ENCODE measurements around the gene ABCC4. TPM values are rescaled to one million over a fixed set of nuclear protein-coding genes. Genes with fewer than 3 reads are reported as not detected.

ABCC4 gene
- polyA plus RNA-seq, 2 donors = 0.55 to 1.4 TPM

DNA sequence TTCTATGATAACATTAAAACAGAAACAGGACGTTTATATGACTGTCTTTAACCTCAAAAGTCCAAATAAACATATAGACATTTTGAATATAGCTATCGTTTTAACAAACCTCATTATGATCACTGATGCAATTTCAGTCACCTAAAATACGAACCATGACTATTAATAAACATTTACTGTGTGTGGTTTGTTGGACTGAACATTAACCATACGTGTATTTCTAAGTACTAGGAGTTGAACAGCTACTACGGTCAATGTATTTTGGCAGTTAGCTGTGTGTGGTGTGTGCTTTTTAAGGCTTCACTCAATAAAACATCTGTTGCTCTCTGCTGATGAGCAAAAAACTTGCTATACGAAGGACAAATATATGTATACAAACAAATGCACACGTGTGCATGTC lies 281.4 kb downstream of the ABCC4 start:
- Histone ChIP-seq H3K4me3 (ENCODE audit: low read depth in 1 of 2, low read length in 2 of 2) (no peak overlapping the region), H3K9me3 (ENCODE audit: control insufficient read depth in 2 of 2, insufficient read depth in 1 of 2, low read depth in 1 of 2, low read length in 1 of 2) (no peaks in the 10 kb centered on the region), H3K36me3 (ENCODE audit: control insufficient read depth in 2 of 2, insufficient read depth in 2 of 2, low read length in 1 of 2) (peaks cover 0 to 3% of the 10 kb centered on the region in 2 donors), H3K27ac (ENCODE audit: low read depth in 2 of 2, low read length in 1 of 2) (no peak overlapping the region), H3K27me3 (ENCODE audit: control insufficient read depth in 1 of 2, insufficient read depth in 2 of 2, low read length in 2 of 2) (no peaks in the 10 kb centered on the region), H3K4me1 (ENCODE audit: control insufficient read depth in 2 of 2, insufficient read depth in 2 of 2, low read length in 1 of 2) (no peaks in the 10 kb centered on the region)
- 71 to 84% methylated on average over 7 of the region's 7 CpGs for WGBS, 2 donors

DNA sequence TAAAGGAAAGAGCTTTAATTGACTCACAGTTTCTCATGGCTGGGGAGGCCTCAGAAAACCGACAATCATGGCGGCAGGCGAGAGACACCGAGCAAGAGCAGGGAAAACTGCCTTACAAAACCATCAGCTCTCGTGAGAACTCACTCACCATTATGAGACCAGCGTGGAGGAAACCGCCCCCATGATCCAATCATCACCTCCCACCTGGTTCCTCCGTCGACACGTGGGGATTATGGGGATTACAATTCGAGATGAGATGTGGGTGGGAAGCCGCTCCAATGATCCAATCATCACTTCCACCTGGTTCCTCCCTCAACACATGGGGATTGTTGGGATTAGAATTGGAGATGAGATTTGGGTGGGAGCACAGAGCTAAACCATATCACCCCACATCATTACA lies 293.9 kb downstream of the ABCC4 start:
- Histone ChIP-seq H3K36me3 (ENCODE audit: control insufficient read depth in 2 of 2, insufficient read depth in 2 of 2, low read length in 1 of 2) (no peaks in the 10 kb centered on the region), H3K27me3 (ENCODE audit: control insufficient read depth in 1 of 2, insufficient read depth in 2 of 2, low read length in 2 of 2) (no peaks in the 10 kb centered on the region), H3K4me1 (ENCODE audit: control insufficient read depth in 2 of 2, insufficient read depth in 2 of 2, low read length in 1 of 2) (peaks cover 0 to 9% of the 10 kb centered on the region in 2 donors), H3K4me3 (ENCODE audit: low read depth in 1 of 2, low read length in 2 of 2) (no peak overlapping the region), H3K9me3 (ENCODE audit: control insufficient read depth in 2 of 2, insufficient read depth in 1 of 2, low read depth in 1 of 2, low read length in 1 of 2) (no peaks in the 10 kb centered on the region), H3K27ac (ENCODE audit: low read depth in 2 of 2, low read length in 1 of 2) (no peak overlapping the region)
- WGBS, 2 donors = 92 to 93% methylated on average over 12 of the region's 12 CpGs

- no peak overlapping the region for H3K27ac ChIP-seq (ENCODE audit: low read depth in 2 of 2, low read length in 1 of 2)
- H3K4me1 ChIP-seq (ENCODE audit: control insufficient read depth in 2 of 2, insufficient read depth in 2 of 2, low read length in 1 of 2) = peaks cover 0 to 9% of the 10 kb centered on the region in 2 donors
- H3K36me3 ChIP-seq (ENCODE audit: control insufficient read depth in 2 of 2, insufficient read depth in 2 of 2, low read length in 1 of 2) = no peaks in the 10 kb centered on the region
- H3K27me3 ChIP-seq (ENCODE audit: control insufficient read depth in 1 of 2, insufficient read depth in 2 of 2, low read length in 2 of 2) = no peaks in the 10 kb centered on the region
- no peaks in the 10 kb centered on the region for H3K9me3 ChIP-seq (ENCODE audit: control insufficient read depth in 2 of 2, insufficient read depth in 1 of 2, low read depth in 1 of 2, low read length in 1 of 2)
- no peak overlapping the region for H3K4me3 ChIP-seq (ENCODE audit: low read depth in 1 of 2, low read length in 2 of 2)
These were observed 296.0 kb downstream of the ABCC4 start for GRCh38 chr13:95005300-95005699.

DNA sequence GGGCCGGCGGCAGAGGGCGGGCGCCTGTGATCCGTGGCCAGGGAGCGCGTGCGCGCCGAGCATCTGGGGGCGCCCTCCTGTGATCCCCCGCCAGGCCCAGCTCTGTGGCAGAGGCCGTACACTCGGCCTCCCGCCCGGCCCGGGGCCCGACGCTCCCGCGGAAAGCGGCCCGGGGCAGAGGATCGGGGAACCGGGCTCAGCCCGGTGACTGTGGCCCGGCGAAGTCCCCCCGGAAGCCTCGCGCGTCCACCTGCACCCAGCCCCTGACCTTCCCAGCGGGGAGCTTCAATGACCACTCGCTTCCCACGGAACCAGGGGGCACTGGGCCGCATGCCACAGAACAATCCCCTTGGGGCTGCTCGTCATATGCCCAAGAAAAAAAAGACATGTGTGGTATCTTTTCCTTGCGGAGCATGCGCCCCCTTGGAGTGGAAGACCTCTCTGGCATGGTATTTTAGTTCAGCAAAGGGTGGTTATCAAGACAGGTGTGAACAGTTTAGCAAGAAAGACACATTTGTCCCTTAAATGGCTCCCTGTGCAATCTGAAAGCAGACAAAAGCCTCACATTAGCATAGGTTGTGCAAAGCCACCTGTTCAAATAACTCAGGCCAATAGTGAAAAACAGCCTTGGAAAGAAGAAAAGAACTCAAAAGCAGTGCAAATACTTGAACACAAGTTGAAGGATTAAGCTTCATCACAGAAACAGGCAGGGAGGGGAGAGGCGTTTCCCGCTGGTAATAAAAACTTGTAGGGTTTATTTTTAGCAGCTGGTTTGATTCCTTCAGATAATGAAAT lies 298.0 kb downstream of the ABCC4 start:
- Histone ChIP-seq H3K27me3 (ENCODE audit: control insufficient read depth in 1 of 2, insufficient read depth in 2 of 2, low read length in 2 of 2) (no peaks in the 10 kb centered on the region), H3K27ac (ENCODE audit: low read depth in 2 of 2, low read length in 1 of 2) (no peak overlapping the region), H3K4me3 (ENCODE audit: low read depth in 1 of 2, low read length in 2 of 2) (peak overlapping the region in 1 of 2 donors; percentile 32), H3K36me3 (ENCODE audit: control insufficient read depth in 2 of 2, insufficient read depth in 2 of 2, low read length in 1 of 2) (no peaks in the 10 kb centered on the region), H3K9me3 (ENCODE audit: control insufficient read depth in 2 of 2, insufficient read depth in 1 of 2, low read depth in 1 of 2, low read length in 1 of 2) (no peaks in the 10 kb centered on the region), H3K4me1 (ENCODE audit: control insufficient read depth in 2 of 2, insufficient read depth in 2 of 2, low read length in 1 of 2) (peaks cover 0 to 9% of the 10 kb centered on the region in 2 donors)
- WGBS, 2 donors = 7 to 9% methylated on average over 25 to 41 of the region's 41 CpGs

- no peak overlapping the region for H3K27ac ChIP-seq (ENCODE audit: low read depth in 2 of 2, low read length in 1 of 2)
- WGBS, 2 donors = 92 to 96% methylated on average over 8 of the region's 8 CpGs
- H3K4me1 ChIP-seq (ENCODE audit: control insufficient read depth in 2 of 2, insufficient read depth in 2 of 2, low read length in 1 of 2) = peaks cover 0 to 9% of the 10 kb centered on the region in 2 donors
- H3K36me3 ChIP-seq (ENCODE audit: control insufficient read depth in 2 of 2, insufficient read depth in 2 of 2, low read length in 1 of 2) = no peaks in the 10 kb centered on the region
- no peaks in the 10 kb centered on the region for H3K9me3 ChIP-seq (ENCODE audit: control insufficient read depth in 2 of 2, insufficient read depth in 1 of 2, low read depth in 1 of 2, low read length in 1 of 2)
- H3K4me3 ChIP-seq (ENCODE audit: low read depth in 1 of 2, low read length in 2 of 2) = no peak overlapping the region
- no peaks in the 10 kb centered on the region for H3K27me3 ChIP-seq (ENCODE audit: control insufficient read depth in 1 of 2, insufficient read depth in 2 of 2, low read length in 2 of 2)
These were observed 299.1 kb downstream of the ABCC4 start for GRCh38 chr13:95002126-95002525.

GRCh38 chr13:94999871-95000270 lies 301.4 kb downstream of the ABCC4 start:
- 29 to 60% methylated on average over 2 of the region's 2 CpGs for WGBS, 2 donors

DNA sequence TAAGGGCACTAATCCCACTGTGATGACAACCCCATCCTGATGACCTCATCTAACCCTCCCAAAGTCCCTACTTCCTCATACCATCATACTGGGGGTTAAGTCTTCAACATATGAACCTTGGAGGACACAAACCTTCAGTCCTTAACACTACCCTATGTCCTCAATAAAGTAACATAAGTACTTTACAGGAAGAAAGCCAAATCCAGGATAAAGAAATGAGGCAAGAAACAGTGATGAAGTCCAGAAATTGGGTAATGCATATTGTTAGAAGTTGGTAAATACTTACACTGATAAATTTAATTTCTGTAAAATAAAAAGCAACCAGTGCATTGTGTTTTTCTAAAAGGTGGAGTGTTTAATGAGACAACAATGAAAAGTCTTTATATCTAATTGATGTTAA lies 304.1 kb downstream of the ABCC4 start:
- Histone ChIP-seq H3K4me3 (ENCODE audit: low read depth in 1 of 2, low read length in 2 of 2) (no peak overlapping the region), H3K27me3 (ENCODE audit: control insufficient read depth in 1 of 2, insufficient read depth in 2 of 2, low read length in 2 of 2) (peaks cover 0 to 2% of the 10 kb centered on the region in 2 donors), H3K4me1 (ENCODE audit: control insufficient read depth in 2 of 2, insufficient read depth in 2 of 2, low read length in 1 of 2) (no peaks in the 10 kb centered on the region), H3K36me3 (ENCODE audit: control insufficient read depth in 2 of 2, insufficient read depth in 2 of 2, low read length in 1 of 2) (no peaks in the 10 kb centered on the region), H3K27ac (ENCODE audit: low read depth in 2 of 2, low read length in 1 of 2) (no peak overlapping the region), H3K9me3 (ENCODE audit: control insufficient read depth in 2 of 2, insufficient read depth in 1 of 2, low read depth in 1 of 2, low read length in 1 of 2) (no peaks in the 10 kb centered on the region)

More at GRCh38 chr13:94999871-95000270, 301.4 kb downstream of the ABCC4 start:
- peaks cover 0 to 9% of the 10 kb centered on the region in 2 donors for H3K4me1 ChIP-seq (ENCODE audit: control insufficient read depth in 2 of 2, insufficient read depth in 2 of 2, low read length in 1 of 2)
- peaks cover 0 to 2% of the 10 kb centered on the region in 2 donors for H3K27me3 ChIP-seq (ENCODE audit: control insufficient read depth in 1 of 2, insufficient read depth in 2 of 2, low read length in 2 of 2)
- H3K27ac ChIP-seq (ENCODE audit: low read depth in 2 of 2, low read length in 1 of 2) = no peak overlapping the region
- no peaks in the 10 kb centered on the region for H3K36me3 ChIP-seq (ENCODE audit: control insufficient read depth in 2 of 2, insufficient read depth in 2 of 2, low read length in 1 of 2)
- no peaks in the 10 kb centered on the region for H3K9me3 ChIP-seq (ENCODE audit: control insufficient read depth in 2 of 2, insufficient read depth in 1 of 2, low read depth in 1 of 2, low read length in 1 of 2)
- no peak overlapping the region for H3K4me3 ChIP-seq (ENCODE audit: low read depth in 1 of 2, low read length in 2 of 2)

DNA sequence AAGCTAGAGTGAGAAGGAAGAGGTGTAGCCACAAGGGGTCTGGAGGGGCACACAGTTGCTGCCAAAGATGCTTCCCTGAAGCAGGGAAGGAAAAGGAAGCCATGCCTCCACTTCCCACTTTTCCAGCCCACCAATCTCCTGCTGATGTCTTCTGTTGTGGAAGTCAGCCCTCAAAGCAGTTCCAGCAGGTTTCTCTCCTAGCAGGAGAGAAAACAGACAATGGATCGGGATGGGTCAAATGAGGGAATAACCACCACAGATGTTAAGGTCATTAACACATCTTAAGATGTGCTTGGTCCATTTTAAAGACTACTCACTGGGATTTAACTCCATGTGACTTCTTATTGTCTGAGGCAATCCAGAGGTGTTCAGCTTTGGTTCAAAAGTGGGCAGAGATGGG lies 304.8 kb downstream of the ABCC4 start:
- no peaks in the 10 kb centered on the region for H3K36me3 ChIP-seq (ENCODE audit: control insufficient read depth in 2 of 2, insufficient read depth in 2 of 2, low read length in 1 of 2)
- 65 to 83% methylated on average over 1 of the region's 1 CpG for WGBS, 2 donors
- H3K27ac ChIP-seq (ENCODE audit: low read depth in 2 of 2, low read length in 1 of 2) = no peak overlapping the region
- peaks cover 0 to 2% of the 10 kb centered on the region in 2 donors for H3K27me3 ChIP-seq (ENCODE audit: control insufficient read depth in 1 of 2, insufficient read depth in 2 of 2, low read length in 2 of 2)
- H3K4me3 ChIP-seq (ENCODE audit: low read depth in 1 of 2, low read length in 2 of 2) = no peak overlapping the region
- no peaks in the 10 kb centered on the region for H3K9me3 ChIP-seq (ENCODE audit: control insufficient read depth in 2 of 2, insufficient read depth in 1 of 2, low read depth in 1 of 2, low read length in 1 of 2)
- H3K4me1 ChIP-seq (ENCODE audit: control insufficient read depth in 2 of 2, insufficient read depth in 2 of 2, low read length in 1 of 2) = no peaks in the 10 kb centered on the region

GRCh38 chr13:94994506-94994905 lies 306.7 kb downstream of the ABCC4 start:
- WGBS, 2 donors = 73 to 94% methylated on average over 3 of the region's 3 CpGs
- Histone ChIP-seq H3K27ac (ENCODE audit: low read depth in 2 of 2, low read length in 1 of 2) (no peak overlapping the region), H3K27me3 (ENCODE audit: control insufficient read depth in 1 of 2, insufficient read depth in 2 of 2, low read length in 2 of 2) (peaks cover 0 to 2% of the 10 kb centered on the region in 2 donors)

GRCh38 chr13:94993616-94994015 lies 307.6 kb downstream of the ABCC4 start:
- no peak overlapping the region for H3K27ac ChIP-seq (ENCODE audit: low read depth in 2 of 2, low read length in 1 of 2)
- H3K9me3 ChIP-seq (ENCODE audit: control insufficient read depth in 2 of 2, insufficient read depth in 1 of 2, low read depth in 1 of 2, low read length in 1 of 2) = no peaks in the 10 kb centered on the region
- H3K4me1 ChIP-seq (ENCODE audit: control insufficient read depth in 2 of 2, insufficient read depth in 2 of 2, low read length in 1 of 2) = no peaks in the 10 kb centered on the region
- H3K36me3 ChIP-seq (ENCODE audit: control insufficient read depth in 2 of 2, insufficient read depth in 2 of 2, low read length in 1 of 2) = no peaks in the 10 kb centered on the region
- WGBS, 2 donors = 68 to 73% methylated on average over 3 of the region's 3 CpGs
- H3K4me3 ChIP-seq (ENCODE audit: low read depth in 1 of 2, low read length in 2 of 2) = no peak overlapping the region
- H3K27me3 ChIP-seq (ENCODE audit: control insufficient read depth in 1 of 2, insufficient read depth in 2 of 2, low read length in 2 of 2) = peaks cover 0 to 2% of the 10 kb centered on the region in 2 donors

More at GRCh38 chr13:94994506-94994905, 306.7 kb downstream of the ABCC4 start:
- Histone ChIP-seq H3K36me3 (ENCODE audit: control insufficient read depth in 2 of 2, insufficient read depth in 2 of 2, low read length in 1 of 2) (no peaks in the 10 kb centered on the region), H3K4me1 (ENCODE audit: control insufficient read depth in 2 of 2, insufficient read depth in 2 of 2, low read length in 1 of 2) (no peaks in the 10 kb centered on the region), H3K9me3 (ENCODE audit: control insufficient read depth in 2 of 2, insufficient read depth in 1 of 2, low read depth in 1 of 2, low read length in 1 of 2) (no peaks in the 10 kb centered on the region), H3K4me3 (ENCODE audit: low read depth in 1 of 2, low read length in 2 of 2) (no peak overlapping the region)

All from esophagus (tissue), 2 donors.